GM12865 (cell line): ENCODE data around the gene FAM3B.
"Not testable (repeated sequence)": the region's sequence is repeated elsewhere in the genome, so short reads cannot be mapped to it uniquely, and the experiment has no call there.

Experiments
- DNase-seq: peaks from one replicate; pipeline ENCODE4 v3.0.0; 2010; ENCODE audit warnings: low read depth
- H3K4me3 ChIP-seq: 2 replicates; pipeline ENCODE4 v1.5.1; 2011; ENCODE audit warnings: mild to moderate bottlenecking, low read depth, low read length, control low read depth
- TF ChIP-seq, protein P1 (sequence below): IDR thresholded peaks from 2 replicates; pipeline ENCODE4 v1.5.1; 2011; ENCODE audit warnings: low read length, control low read depth, low read depth, inconsistent platforms; ENCODE audit not compliant: insufficient read depth; ENCODE audit errors: missing control alignments

The FAM3B gene

DNA sequence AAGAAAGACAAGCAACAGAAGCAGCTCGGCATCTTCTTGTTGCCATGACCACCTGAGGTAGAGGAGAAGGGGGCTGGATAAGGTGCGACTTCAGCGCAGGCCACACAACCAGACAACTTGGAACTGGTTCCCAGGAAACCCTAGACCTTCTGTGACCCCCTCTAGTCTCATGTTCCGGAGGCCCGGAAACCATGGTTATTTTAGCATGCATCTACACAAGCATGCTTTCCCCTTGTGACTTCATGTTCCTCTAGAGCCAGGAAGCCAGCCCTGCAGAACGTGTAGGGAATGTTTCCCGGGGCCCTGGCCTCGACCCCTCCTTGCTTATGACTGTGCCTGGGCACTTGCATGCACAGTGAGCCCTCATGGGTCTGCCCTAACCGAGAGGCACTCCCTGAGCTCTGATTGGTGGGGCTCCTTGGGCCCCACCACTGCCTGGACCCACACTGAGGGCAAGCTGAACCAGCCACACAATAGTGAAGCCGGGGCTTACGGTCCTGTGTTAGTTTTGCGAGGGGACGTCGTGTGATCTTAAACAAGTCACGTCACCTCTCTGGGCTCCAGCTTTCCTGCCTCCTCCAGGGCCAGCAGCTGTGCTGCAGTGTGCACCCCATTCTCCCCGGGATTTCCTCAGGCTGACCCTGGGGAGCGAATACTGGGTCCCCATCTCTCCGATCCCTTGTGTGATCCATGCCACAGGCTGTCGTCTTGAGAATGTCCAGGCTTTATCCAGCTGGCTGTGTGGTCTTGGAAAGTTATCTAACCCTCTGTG, 33.2 kb downstream of the FAM3B start:
- no peak overlapping the region for H3K4me3 ChIP-seq
- TF ChIP-seq, protein P1, sequence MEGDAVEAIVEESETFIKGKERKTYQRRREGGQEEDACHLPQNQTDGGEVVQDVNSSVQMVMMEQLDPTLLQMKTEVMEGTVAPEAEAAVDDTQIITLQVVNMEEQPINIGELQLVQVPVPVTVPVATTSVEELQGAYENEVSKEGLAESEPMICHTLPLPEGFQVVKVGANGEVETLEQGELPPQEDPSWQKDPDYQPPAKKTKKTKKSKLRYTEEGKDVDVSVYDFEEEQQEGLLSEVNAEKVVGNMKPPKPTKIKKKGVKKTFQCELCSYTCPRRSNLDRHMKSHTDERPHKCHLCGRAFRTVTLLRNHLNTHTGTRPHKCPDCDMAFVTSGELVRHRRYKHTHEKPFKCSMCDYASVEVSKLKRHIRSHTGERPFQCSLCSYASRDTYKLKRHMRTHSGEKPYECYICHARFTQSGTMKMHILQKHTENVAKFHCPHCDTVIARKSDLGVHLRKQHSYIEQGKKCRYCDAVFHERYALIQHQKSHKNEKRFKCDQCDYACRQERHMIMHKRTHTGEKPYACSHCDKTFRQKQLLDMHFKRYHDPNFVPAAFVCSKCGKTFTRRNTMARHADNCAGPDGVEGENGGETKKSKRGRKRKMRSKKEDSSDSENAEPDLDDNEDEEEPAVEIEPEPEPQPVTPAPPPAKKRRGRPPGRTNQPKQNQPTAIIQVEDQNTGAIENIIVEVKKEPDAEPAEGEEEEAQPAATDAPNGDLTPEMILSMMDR = no peak
- DNase-seq = no peak

DNA sequence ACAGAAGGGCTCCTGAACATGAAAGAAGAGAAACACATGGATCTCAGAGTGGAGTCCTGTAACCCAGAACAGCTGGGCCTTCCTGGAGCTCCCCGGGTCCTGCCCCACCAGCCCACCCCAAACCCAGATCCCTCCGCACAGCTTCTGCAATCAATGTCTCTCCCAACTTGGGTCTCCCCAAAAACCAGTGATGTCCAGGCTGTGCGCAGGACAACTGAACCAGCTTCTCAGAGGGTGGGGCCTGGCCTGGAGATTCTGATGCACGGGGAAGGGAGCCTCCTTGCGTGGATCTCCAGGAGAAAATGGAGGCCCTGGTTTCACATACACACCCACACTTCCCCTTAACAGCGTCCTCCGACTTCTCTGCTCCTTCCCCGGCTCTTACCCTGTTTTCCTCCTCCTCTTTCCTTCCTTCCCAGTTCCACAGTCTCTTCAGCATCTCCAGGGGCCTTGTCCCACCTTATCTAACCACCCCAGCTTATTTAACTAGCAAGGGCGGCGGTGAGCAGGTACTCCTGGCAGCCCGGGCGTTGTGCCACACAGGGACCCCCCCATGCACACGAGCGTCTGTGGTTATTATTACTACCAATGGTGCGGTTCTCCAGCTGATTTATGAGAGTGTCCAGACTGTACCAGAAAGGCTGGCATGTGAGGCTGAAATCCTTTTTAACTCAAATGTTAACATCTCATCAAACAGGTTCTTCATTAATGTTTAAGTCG, 34.0 kb downstream of the FAM3B start:
- DNase-seq = no peak

DNA sequence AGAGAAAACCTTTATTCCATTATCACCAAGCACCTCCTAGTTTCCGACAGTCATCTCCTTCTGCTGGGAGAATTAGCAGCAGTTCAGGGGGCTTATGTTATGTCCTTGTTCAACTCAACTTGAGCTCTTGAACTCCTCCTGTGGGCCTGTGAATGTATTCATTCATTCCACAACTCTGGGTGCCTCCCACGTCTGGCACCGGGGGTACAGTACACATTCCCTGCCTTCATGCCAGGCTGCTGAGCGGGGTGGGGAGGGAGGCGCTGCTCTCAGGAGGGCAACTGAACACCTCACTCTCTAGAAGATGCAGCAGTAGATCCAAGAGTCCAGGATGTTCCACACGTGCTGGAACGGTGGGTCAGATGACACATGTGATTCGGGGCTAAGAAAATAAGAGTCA, 40.9 kb downstream of the FAM3B start:
- DNase-seq = no peak
- TF ChIP-seq, protein P1 = no peak
- no peak overlapping the region for H3K4me3 ChIP-seq

More for the DNA sequence above, 34.0 kb downstream of the FAM3B start:
- TF ChIP-seq, protein P1 = no peak
- H3K4me3 ChIP-seq = no peak overlapping the region

DNA sequence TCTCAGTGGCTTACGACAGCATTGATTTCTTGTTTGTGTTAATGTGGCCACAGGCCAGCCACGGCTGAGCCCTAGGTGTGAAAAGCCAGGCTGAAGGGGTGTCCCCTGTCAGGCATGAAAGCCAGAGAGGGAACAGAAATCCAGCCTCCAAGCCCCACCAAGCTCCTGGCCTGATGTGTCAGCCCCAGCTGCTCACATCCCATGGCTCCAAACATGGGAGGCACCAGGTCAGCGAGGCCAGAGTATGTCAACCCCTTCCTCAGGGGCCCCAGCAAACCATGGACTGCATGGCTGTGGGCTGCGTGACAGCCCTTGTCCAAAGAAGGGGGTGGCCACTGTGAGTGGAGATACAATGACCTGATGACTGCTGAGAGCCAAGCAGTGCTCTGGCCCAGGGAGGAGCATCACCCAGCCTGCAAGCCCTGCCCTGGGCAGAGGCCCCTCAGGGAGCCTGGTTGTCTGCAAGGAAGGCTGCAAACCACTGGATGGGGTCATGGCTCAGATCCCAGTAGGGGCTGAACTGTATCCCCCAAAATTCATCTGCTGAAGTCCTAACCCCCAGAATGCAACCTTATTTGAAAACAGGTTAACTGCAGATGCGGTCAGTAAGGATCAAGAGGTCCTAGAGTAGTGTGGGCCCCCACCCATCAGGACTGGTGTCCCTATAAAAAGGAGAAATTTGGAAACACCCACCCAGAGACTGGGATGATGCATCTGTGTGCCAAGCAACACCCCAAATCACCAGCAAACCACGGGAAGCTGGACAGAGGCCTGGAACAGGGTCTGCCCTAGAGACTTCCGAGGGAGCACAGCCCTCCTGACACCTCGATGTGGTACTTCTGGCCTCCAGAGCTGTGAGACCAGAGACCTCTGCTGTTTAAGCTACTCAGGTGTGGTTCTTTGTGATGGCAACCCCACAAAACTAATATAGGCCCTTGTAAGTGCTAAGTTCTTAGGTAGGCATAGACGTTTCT, 41.9 kb downstream of the FAM3B start:
- DNase-seq = no peak
- TF ChIP-seq, protein P1 = no peak
- no peak overlapping the region for H3K4me3 ChIP-seq

DNA sequence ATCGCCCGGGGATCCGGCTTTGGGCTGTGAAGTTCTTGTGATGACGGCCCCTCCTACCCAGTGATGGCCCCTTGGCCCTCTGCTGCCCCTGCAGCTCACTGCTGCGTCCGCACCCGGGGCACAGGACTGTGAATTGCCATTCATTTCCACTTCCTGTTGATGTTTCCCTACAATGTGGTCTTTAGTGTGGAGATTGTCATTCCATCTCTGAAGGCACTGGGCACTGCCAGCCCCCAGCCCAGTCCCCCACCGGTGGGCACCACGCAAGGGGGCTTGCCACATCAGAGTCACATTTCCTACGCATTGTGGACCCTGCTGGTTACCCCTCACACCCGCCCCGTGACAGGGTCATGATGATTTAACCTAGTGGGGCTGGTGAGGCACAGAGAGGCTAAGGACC, 42.7 kb downstream of the FAM3B start:
- no peak for DNase-seq
- TF ChIP-seq, protein P1 = no peak
- no peak overlapping the region for H3K4me3 ChIP-seq

DNA sequence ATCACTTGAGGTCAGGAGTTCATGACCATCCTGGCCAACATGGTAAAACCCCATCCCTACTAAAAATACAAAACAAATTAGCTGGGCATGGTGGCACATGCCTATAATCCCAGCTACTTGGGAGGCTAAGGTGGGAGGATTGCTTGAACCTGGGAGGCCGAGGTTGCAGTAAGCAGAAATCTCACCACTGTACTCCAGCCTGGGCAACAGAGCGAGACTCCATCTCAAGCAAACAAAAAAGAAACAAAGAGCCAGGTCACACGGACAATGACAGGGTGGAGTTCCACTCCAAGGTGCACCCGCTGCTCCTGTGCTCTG, 43.1 kb downstream of the FAM3B start:
- not testable (repeated sequence) for H3K4me3 ChIP-seq, DNase-seq
